HL-60 (cell line): ENCODE results near the gene RAB39A.

ENCODE experiments used
- GABPA ChIP-seq: IDR thresholded peaks from 2 replicates; pipeline ENCODE4 v1.6.1; 2012; ENCODE audit warnings: low read depth
- POLR2AphosphoS5 ChIP-seq: IDR thresholded peaks from 2 replicates; pipeline ENCODE4 v1.6.1; 2012; ENCODE audit warnings: low read depth
- SPI1 ChIP-seq: IDR thresholded peaks from 2 replicates; pipeline ENCODE4 v1.6.1; 2012; ENCODE audit warnings: low read depth, mild to moderate bottlenecking, borderline replicate concordance
- TF ChIP-seq, protein P1 (sequence below): IDR thresholded peaks from one replicate; pipeline ENCODE4 v1.5.1; 2011; ENCODE audit warnings: low read length, control low read depth, inconsistent platforms; ENCODE audit not compliant: insufficient read depth
- TF ChIP-seq, protein P2 (sequence below): IDR thresholded peaks from 2 replicates; pipeline ENCODE4 v1.6.1; 2012; ENCODE audit warnings: low read depth; ENCODE audit not compliant: insufficient replicate concordance

DNA sequence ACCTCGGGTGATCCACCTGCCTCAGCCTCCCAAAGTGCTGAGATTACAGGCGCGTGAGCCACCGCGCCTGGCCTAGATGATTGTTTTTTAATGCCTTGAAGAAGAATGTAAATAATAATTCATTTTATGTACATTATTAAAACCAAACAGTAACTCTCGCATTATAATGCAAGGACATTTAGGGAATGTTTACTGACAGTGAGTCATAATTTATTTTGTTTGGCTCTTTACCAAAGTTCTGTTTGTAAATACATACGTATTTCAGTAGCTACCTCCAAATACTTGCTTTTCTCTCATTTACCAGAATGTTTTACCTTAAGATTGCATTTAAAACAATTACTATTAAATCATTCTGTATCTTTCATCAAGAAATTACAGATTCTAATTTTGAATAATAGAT is 3.0 kb downstream of the RAB39A start:
- TF ChIP-seq, protein P1, sequence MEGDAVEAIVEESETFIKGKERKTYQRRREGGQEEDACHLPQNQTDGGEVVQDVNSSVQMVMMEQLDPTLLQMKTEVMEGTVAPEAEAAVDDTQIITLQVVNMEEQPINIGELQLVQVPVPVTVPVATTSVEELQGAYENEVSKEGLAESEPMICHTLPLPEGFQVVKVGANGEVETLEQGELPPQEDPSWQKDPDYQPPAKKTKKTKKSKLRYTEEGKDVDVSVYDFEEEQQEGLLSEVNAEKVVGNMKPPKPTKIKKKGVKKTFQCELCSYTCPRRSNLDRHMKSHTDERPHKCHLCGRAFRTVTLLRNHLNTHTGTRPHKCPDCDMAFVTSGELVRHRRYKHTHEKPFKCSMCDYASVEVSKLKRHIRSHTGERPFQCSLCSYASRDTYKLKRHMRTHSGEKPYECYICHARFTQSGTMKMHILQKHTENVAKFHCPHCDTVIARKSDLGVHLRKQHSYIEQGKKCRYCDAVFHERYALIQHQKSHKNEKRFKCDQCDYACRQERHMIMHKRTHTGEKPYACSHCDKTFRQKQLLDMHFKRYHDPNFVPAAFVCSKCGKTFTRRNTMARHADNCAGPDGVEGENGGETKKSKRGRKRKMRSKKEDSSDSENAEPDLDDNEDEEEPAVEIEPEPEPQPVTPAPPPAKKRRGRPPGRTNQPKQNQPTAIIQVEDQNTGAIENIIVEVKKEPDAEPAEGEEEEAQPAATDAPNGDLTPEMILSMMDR = no peak
- TF ChIP-seq POLR2AphosphoS5 (no peak), SPI1 (no peak), GABPA (no peak)
- TF ChIP-seq, protein P2, sequence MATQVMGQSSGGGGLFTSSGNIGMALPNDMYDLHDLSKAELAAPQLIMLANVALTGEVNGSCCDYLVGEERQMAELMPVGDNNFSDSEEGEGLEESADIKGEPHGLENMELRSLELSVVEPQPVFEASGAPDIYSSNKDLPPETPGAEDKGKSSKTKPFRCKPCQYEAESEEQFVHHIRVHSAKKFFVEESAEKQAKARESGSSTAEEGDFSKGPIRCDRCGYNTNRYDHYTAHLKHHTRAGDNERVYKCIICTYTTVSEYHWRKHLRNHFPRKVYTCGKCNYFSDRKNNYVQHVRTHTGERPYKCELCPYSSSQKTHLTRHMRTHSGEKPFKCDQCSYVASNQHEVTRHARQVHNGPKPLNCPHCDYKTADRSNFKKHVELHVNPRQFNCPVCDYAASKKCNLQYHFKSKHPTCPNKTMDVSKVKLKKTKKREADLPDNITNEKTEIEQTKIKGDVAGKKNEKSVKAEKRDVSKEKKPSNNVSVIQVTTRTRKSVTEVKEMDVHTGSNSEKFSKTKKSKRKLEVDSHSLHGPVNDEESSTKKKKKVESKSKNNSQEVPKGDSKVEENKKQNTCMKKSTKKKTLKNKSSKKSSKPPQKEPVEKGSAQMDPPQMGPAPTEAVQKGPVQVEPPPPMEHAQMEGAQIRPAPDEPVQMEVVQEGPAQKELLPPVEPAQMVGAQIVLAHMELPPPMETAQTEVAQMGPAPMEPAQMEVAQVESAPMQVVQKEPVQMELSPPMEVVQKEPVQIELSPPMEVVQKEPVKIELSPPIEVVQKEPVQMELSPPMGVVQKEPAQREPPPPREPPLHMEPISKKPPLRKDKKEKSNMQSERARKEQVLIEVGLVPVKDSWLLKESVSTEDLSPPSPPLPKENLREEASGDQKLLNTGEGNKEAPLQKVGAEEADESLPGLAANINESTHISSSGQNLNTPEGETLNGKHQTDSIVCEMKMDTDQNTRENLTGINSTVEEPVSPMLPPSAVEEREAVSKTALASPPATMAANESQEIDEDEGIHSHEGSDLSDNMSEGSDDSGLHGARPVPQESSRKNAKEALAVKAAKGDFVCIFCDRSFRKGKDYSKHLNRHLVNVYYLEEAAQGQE = no peak
